HepG2 (cell line): ENCODE data around the gene SCML1. TPM values are rescaled to one million over a fixed set of nuclear protein-coding genes. Genes with fewer than 3 reads are reported as not detected.

Experiments used
- ATAC-seq: fragments of 200-7000 bp; cut with Tn5 transposase; 3 replicates; pipeline ENCODE4 v1.9.1; 2020; ENCODE audit warnings: mild to moderate bottlenecking, moderate library complexity
- BruUV-seq: library from RNA; stranded (reverse); fragments of 400-500 nt; replicated peaks from 2 replicates; lab custom pipeline; 2021; lab: Mats Ljungman, UMichigan
- CTCF ChIA-PET: fragments of 300-600 bp; formaldehyde crosslinking; extraction: SDS; loops from one replicate; lab custom pipeline; 2021; ENCODE audit warnings: low total read pairs, inconsistent platforms, low intra/inter-chr PET ratio; lab: Yijun Ruan, JAX
- POLR2A ChIA-PET: fragments of 350-600 bp; sonication (Branson Sonifier 250); formaldehyde crosslinking; loops from one replicate; lab custom pipeline; 2020; ENCODE audit warnings: antibody characterized with exemption, inconsistent platforms; lab: Yijun Ruan, JAX
- DNase-seq: peaks from one replicate; pipeline ENCODE4 v3.0.0-alpha.2; 2015; ENCODE audit warnings: low spot score
- FAIRE-seq: peaks from 3 replicates; lab custom pipeline; 2011; peaks lifted over from hg19 to GRCh38; lab: Jason Lieb, UNC
- H2AFZ ChIP-seq: one replicate; pipeline ENCODE4 v1.6.1; 2011; ENCODE audit warnings: low read length, inconsistent platforms
- H3K27ac ChIP-seq: fragments of 300-600 bp; 3 replicates; pipeline ENCODE4 v1.8.0; 2011; ENCODE audit warnings: mixed run types, mild to moderate bottlenecking, mixed read lengths, low read length, inconsistent platforms; ENCODE audit not compliant: insufficient read depth; ENCODE audit errors: extremely low read length
- H3K27me3 ChIP-seq, 2 experiments: fragments of 200-600 bp in 1 of 2; 2 replicates in 1 of 2; 3 replicates in 1 of 2; pipeline versions ENCODE4 v1.6.0 to v1.8.0; 2011; ENCODE audit warnings: low read length in 2 of 2, mild to moderate bottlenecking in 2 of 2, moderate library complexity in 2 of 2, inconsistent platforms in 1 of 2; ENCODE audit not compliant: insufficient read depth in 2 of 2, control insufficient read depth in 1 of 2
- H3K36me3 ChIP-seq, 2 experiments: fragments of 200-600 bp in 1 of 2; replicated peaks in 1 of 2; 2 replicates in 1 of 2; 3 replicates in 1 of 2; pipeline versions ENCODE4 v1.5.1 to v1.8.0; 2011; ENCODE audit warnings: low read length in 2 of 2, inconsistent platforms in 1 of 2; ENCODE audit not compliant: insufficient read depth in 2 of 2, control insufficient read depth in 1 of 2
- H3K4me1 ChIP-seq: 2 replicates; pipeline ENCODE4 v1.5.1; 2012; ENCODE audit warnings: low read length, inconsistent platforms; ENCODE audit not compliant: insufficient read depth
- H3K4me2 ChIP-seq: 2 replicates; pipeline ENCODE4 v1.6.0; 2011; ENCODE audit warnings: low read depth, low read length, inconsistent platforms
- H3K4me3 ChIP-seq, 3 experiments: fragments of 200-600 bp in 1 of 3; sonication (generic), shearing (Covaris generic) in 1 of 3; replicated peaks in 1 of 3; 2 replicates each; pipeline ENCODE4 v1.5.1; 2011 to 2016; ENCODE audit warnings: low read length in 3 of 3, inconsistent platforms in 2 of 3, low read depth in 2 of 3, mild to moderate bottlenecking in 2 of 3, control low read depth in 1 of 3, mixed read lengths in 1 of 3; ENCODE audit not compliant: insufficient read depth in 1 of 3
- H3K79me2 ChIP-seq: one replicate; pipeline ENCODE4 v1.6.1; 2011; ENCODE audit warnings: low read length, inconsistent platforms; ENCODE audit not compliant: insufficient read depth
- H3K9ac ChIP-seq: 2 replicates; pipeline ENCODE4 v1.6.0; 2011; ENCODE audit warnings: mild to moderate bottlenecking, low read depth, low read length, inconsistent platforms; ENCODE audit not compliant: insufficient read depth
- H3K9me3 ChIP-seq: 2 replicates; pipeline ENCODE4 v1.5.1; 2012; ENCODE audit warnings: mild to moderate bottlenecking, low read length
- H4K20me1 ChIP-seq: 2 replicates; pipeline ENCODE4 v1.6.0; 2011; ENCODE audit warnings: inconsistent platforms, mild to moderate bottlenecking, low read length, moderate library complexity; ENCODE audit not compliant: insufficient read depth
- AGO2 ChIP-seq: fragments of 200-400 bp; formaldehyde crosslinking; optimal IDR thresholded peaks from 2 replicates; pipeline ENCODE3; 2017; ENCODE audit warnings: mild to moderate bottlenecking, low read depth, low read length, moderate library complexity
- ASH2L ChIP-seq: fragments of 300-600, 200-600 bp; sonication (generic); IDR thresholded peaks from 2 replicates; pipeline ENCODE4 v1.7.0; 2017; ENCODE audit warnings: low read depth, mild to moderate bottlenecking, moderate library complexity, mixed read lengths, low read length; ENCODE audit not compliant: insufficient read length
- MAX ChIP-seq: IDR thresholded peaks from 2 replicates; pipeline ENCODE4 v1.6.1; 2012; ENCODE audit warnings: inconsistent platforms
- MIXL1 ChIP-seq: IDR thresholded peaks from 2 replicates; pipeline ENCODE4 v1.6.1; 2016
- SIN3A ChIP-seq: IDR thresholded peaks from 2 replicates; pipeline ENCODE4 v1.6.1; 2011; ENCODE audit warnings: low read depth, mild to moderate bottlenecking, control low read depth, low read length, borderline replicate concordance
- ZFX ChIP-seq: sonication (generic); formaldehyde crosslinking; IDR thresholded peaks from 2 replicates; pipeline ENCODE4 v1.4.0; 2020; ENCODE audit warnings: mild to moderate bottlenecking, low read depth, missing genetic modification reagents, moderate library complexity
- ZFY ChIP-seq: sonication (generic); formaldehyde crosslinking; IDR thresholded peaks from 2 replicates; pipeline ENCODE4 v1.4.0; 2020; ENCODE audit warnings: missing genetic modification reagents
- ZNF619 ChIP-seq: sonication (generic); formaldehyde crosslinking; IDR thresholded peaks from 2 replicates; pipeline ENCODE4 v1.4.0; 2020; ENCODE audit warnings: mild to moderate bottlenecking, missing genetic modification reagents
- WGBS: methylation state at CpG from one replicate; pipeline ENCODE4 v1.1.6; 2017; ENCODE audit warnings: low lambda C conversion rate; 5-methylcytosine and 5-hydroxymethylcytosine counted together
- in situ Hi-C: cut with HindIII; loops from 2 replicates; pipeline ENCODE4 v1.10.0; 2017; ENCODE audit warnings: low pct_unique_long_range_greater_than_20kb; ENCODE audit not compliant: extremely low pct_ligation_motif_present
- intact Hi-C: fragments of 100-400 bp; cut with micrococcal nuclease; formaldehyde crosslinking; loops from one replicate; pipeline ENCODE4 v1.10.0; 2022; ENCODE audit not compliant: unreplicated experiment
- polyA plus RNA-seq, 8 experiments: library from polyadenylated mRNA; depleted of rRNA in 3 of 8; stranded (reverse) in 7 of 8; unstranded in 1 of 8; fragments of >200 nt; fragmentation: Illumina TruSeq in 4 of 8; extraction: Trizol in 4 of 8; gene quantifications; 2 replicates each; pipeline versions ENCODE4 v1.2.1 to v1.2.3, GENCODE V29; 2011 to 2016; ENCODE audit warnings: low read depth in 4 of 8, missing spikeins in 1 of 8, mixed read lengths in 1 of 8; ENCODE audit not compliant: insufficient read depth in 1 of 8
- total RNA-seq, 5 experiments: library from RNA; depleted of rRNA; stranded (reverse); fragments of >200 nt; fragmentation: Illumina TruSeq; extraction: Trizol; gene quantifications; 2 replicates each; pipeline ENCODE4 v1.2.3, GENCODE V29; 2016; ENCODE audit warnings: low read depth in 1 of 5

The SCML1 gene
- total and polyA plus RNA-seq, 2 of the 13 experiments (the other 11 are each of a cell fraction or from before 2014, with no cell fraction given) = 24.2 to 129 TPM

- intact Hi-C loops = no loop called here
- Histone ChIP-seq H3K79me2 (peaks cover 53% of the 10 kb centered on the region), H3K4me3 (peak overlapping the region; percentile 79 to 82 (median 81)), H3K9me3 (no peaks in the 10 kb centered on the region), H3K9ac (peak overlapping the region; percentile 90), H2AFZ (no peak overlapping the region), H3K27me3 (no peaks in the 10 kb centered on the region), H3K27ac (peak overlapping the region; percentile 94), H3K36me3 (no peaks in the 10 kb centered on the region), H4K20me1 (peaks cover 5% of the 10 kb centered on the region; the same call in 1 of the 2 replicates), H3K4me1 (peaks cover 54% of the 10 kb centered on the region), H3K4me2 (peak overlapping the region; percentile 73)
- ChIA-PET CTCF (no interaction called here), POLR2A (interaction anchor here (1.1 to 2.0 kb wide), 3 partner anchors 8 to 30 kb away, joined by 7 to 14 read pairs (median 12); no protein-coding TSS in a partner anchor)
- DNase-seq (no peak), FAIRE-seq (no peak), ATAC-seq (no peak)
- BruUV-seq = TSS peak; percentile 53
- in situ Hi-C loops = no loop called here
- no CpG with 5 or more reads among the region's 15 CpGs for WGBS
- TF ChIP-seq ZFY (CRISPR knock-in tag) (peak; percentile 15; the same call in 1 of the 2 replicates), ZFX (CRISPR knock-in tag) (0 out of 2 replicates have a peak, but pooled peaks have one; percentile 3), ZNF619 (no peak), SIN3A (peak; percentile 14; the same call in 1 of the 2 replicates), ASH2L (peak; percentile 10), MIXL1 (CRISPR knock-in tag) (no peak), MAX (peak; percentile 8; the same call in 1 of the 2 replicates), AGO2 (peak; percentile 7)
Measured at GRCh38 chrX:17737710-17737985, 355 bp downstream of the SCML1 start.
